Measurements from ENCODE around the gene PDE11A. TPM values are rescaled to one million over a fixed set of nuclear protein-coding genes. Genes with fewer than 3 reads are reported as not detected.
A peak's percentile ranks its signal among the peaks of the same experiment; 100 is the strongest.

The PDE11A gene
- total RNA-seq, 2 donors from 2014 or later: 1.5 to 1.9 TPM

GRCh38 chr2:177983183-177983788, 89.3 kb downstream of the PDE11A start:
- no peak overlapping the region for H3K9ac ChIP-seq (ENCODE audit: extremely low read depth, low read length, poor library complexity, severe bottlenecking)
- no peak overlapping the region for H3K27ac ChIP-seq (ENCODE audit: low read depth, low read length)
- no peaks in the 10 kb centered on the region for H3K4me1 Mint-ChIP-seq
- H3K27me3 Mint-ChIP-seq (ENCODE audit: insufficient read depth): peaks cover 8% of the 10 kb centered on the region
- H3K4me1 ChIP-seq (ENCODE audit: control insufficient read depth, insufficient read depth, low read length): no peaks in the 10 kb centered on the region
- peak; percentile 98 for TF ChIP-seq CTCF (conservative IDR thresholded peaks at IDR 0.05)
- peak; percentile 65 for DNase-seq
- H3K36me3 Mint-ChIP-seq (ENCODE audit: low read depth): no peaks in the 10 kb centered on the region
- no peak overlapping the region for H3K4me3 ChIP-seq (ENCODE audit: low read length)
- H3K27ac Mint-ChIP-seq: no peak overlapping the region
- H3K27me3 ChIP-seq (ENCODE audit: control insufficient read depth, insufficient read depth, low read length, poor library complexity, severe bottlenecking): peaks cover 7% of the 10 kb centered on the region
- no peaks in the 10 kb centered on the region for H3K9me3 ChIP-seq (ENCODE audit: control insufficient read depth, low read length)
- no peak overlapping the region for H3K4me3 Mint-ChIP-seq
- no peaks in the 10 kb centered on the region for H3K36me3 ChIP-seq (ENCODE audit: control insufficient read depth, insufficient read depth, low read length)
- 0% methylated on average over 2 of the region's 2 CpGs; no CpG with 5 or more reads in 1 of the 2 experiments for WGBS, 2 experiments (ENCODE audit: insufficient coverage in 1 of 2, insufficient read length in 1 of 2)
- peaks cover 10% of the 10 kb centered on the region for H3K9me3 Mint-ChIP-seq

GRCh38 chr2:177972782-177973181, 99.8 kb downstream of the PDE11A start:
- Mint-ChIP-seq H3K4me3 (no peak overlapping the region), H3K9me3 (no peaks in the 10 kb centered on the region), H3K36me3 (ENCODE audit: low read depth) (no peaks in the 10 kb centered on the region), H3K27ac (no peak overlapping the region), H3K27me3 (ENCODE audit: insufficient read depth) (peaks cover 12% of the 10 kb centered on the region), H3K4me1 (no peaks in the 10 kb centered on the region)
- peak; percentile 77 for DNase-seq
- Histone ChIP-seq H3K4me3 (ENCODE audit: low read length) (no peak overlapping the region), H3K4me1 (ENCODE audit: control insufficient read depth, insufficient read depth, low read length) (no peaks in the 10 kb centered on the region), H3K9me3 (ENCODE audit: control insufficient read depth, low read length) (no peaks in the 10 kb centered on the region), H3K36me3 (ENCODE audit: control insufficient read depth, insufficient read depth, low read length) (no peaks in the 10 kb centered on the region), H3K27me3 (ENCODE audit: control insufficient read depth, insufficient read depth, low read length, poor library complexity, severe bottlenecking) (no peaks in the 10 kb centered on the region), H3K9ac (ENCODE audit: extremely low read depth, low read length, poor library complexity, severe bottlenecking) (no peak overlapping the region), H3K27ac (ENCODE audit: low read depth, low read length) (no peak overlapping the region)
- WGBS, 2 experiments (ENCODE audit: insufficient coverage in 1 of 2, insufficient read length in 1 of 2): 92 to 100% methylated on average over 1 to 4 of the region's 8 CpGs
- TF ChIP-seq CTCF (conservative IDR thresholded peaks at IDR 0.05): no peak

GRCh38 chr2:177972123-177972522, 100.5 kb downstream of the PDE11A start:
- no peak for TF ChIP-seq CTCF (conservative IDR thresholded peaks at IDR 0.05)
- Mint-ChIP-seq H3K9me3 (no peaks in the 10 kb centered on the region), H3K36me3 (ENCODE audit: low read depth) (no peaks in the 10 kb centered on the region), H3K27ac (no peak overlapping the region), H3K27me3 (ENCODE audit: insufficient read depth) (peaks cover 14% of the 10 kb centered on the region), H3K4me3 (no peak overlapping the region), H3K4me1 (no peaks in the 10 kb centered on the region)
- H3K9ac ChIP-seq (ENCODE audit: extremely low read depth, low read length, poor library complexity, severe bottlenecking): no peak overlapping the region
- H3K4me1 ChIP-seq (ENCODE audit: control insufficient read depth, insufficient read depth, low read length): no peaks in the 10 kb centered on the region
- H3K36me3 ChIP-seq (ENCODE audit: control insufficient read depth, insufficient read depth, low read length): no peaks in the 10 kb centered on the region
- H3K27ac ChIP-seq (ENCODE audit: low read depth, low read length): no peak overlapping the region
- H3K27me3 ChIP-seq (ENCODE audit: control insufficient read depth, insufficient read depth, low read length, poor library complexity, severe bottlenecking): no peaks in the 10 kb centered on the region
- H3K4me3 ChIP-seq (ENCODE audit: low read length): no peak overlapping the region
- no peak for DNase-seq
- no peaks in the 10 kb centered on the region for H3K9me3 ChIP-seq (ENCODE audit: control insufficient read depth, low read length)
